Activated CD4-positive, alpha-beta T cell treated with anti-CD3 and anti-CD28 coated beads, Interleukin-2, Interleukin-6, amounts not matched to agents 100 ng/mL and 50 ng/mL, durations not matched to agents 16 hours and 8 hours (primary cell): Measurements from ENCODE around the gene SRD5A2.
A peak's percentile ranks its signal among the peaks of the same experiment; 100 is the strongest.
"Not testable (repeated sequence)": the region's sequence is repeated elsewhere in the genome, so short reads cannot be mapped to it uniquely, and the experiment has no call there.

Experiments
- DNase-seq: peaks from one replicate; pipeline ENCODE4 v3.0.0-alpha.2; 2020

Gene SRD5A2

GRCh38 chr2:31531101-31531500 lies 49.6 kb downstream of the SRD5A2 start:
- no peak for DNase-seq

- DNase-seq = no peak
These were observed 51.5 kb downstream of the SRD5A2 start for GRCh38 chr2:31529256-31529655.

- no peak for DNase-seq
These were observed 51.9 kb downstream of the SRD5A2 start for GRCh38 chr2:31528823-31529222.

GRCh38 chr2:31526946-31527732 lies 53.6 kb downstream of the SRD5A2 start:
- DNase-seq = no peak

GRCh38 chr2:31525876-31526275 lies 54.9 kb downstream of the SRD5A2 start:
- DNase-seq = no peak

GRCh38 chr2:31524592-31524991 lies 56.1 kb downstream of the SRD5A2 start:
- no peak for DNase-seq

GRCh38 chr2:31523871-31524492 lies 56.8 kb downstream of the SRD5A2 start:
- DNase-seq = peak; percentile 68

- DNase-seq = no peak
These were observed 58.0 kb downstream of the SRD5A2 start for GRCh38 chr2:31522786-31523185.

- DNase-seq = no peak
These were observed 63.1 kb downstream of the SRD5A2 start for GRCh38 chr2:31517442-31518203.

GRCh38 chr2:31515586-31515985 lies 65.2 kb downstream of the SRD5A2 start:
- DNase-seq = no peak

- no peak for DNase-seq
These were observed 67.2 kb downstream of the SRD5A2 start for GRCh38 chr2:31513553-31513952.

GRCh38 chr2:31511376-31511775 lies 69.4 kb downstream of the SRD5A2 start:
- no peak for DNase-seq

GRCh38 chr2:31505111-31505510 lies 75.6 kb downstream of the SRD5A2 start:
- no peak for DNase-seq

- DNase-seq = no peak
These were observed 76.4 kb downstream of the SRD5A2 start for GRCh38 chr2:31504311-31504710.

- DNase-seq = not testable (repeated sequence)
These were observed 84.3 kb downstream of the SRD5A2 start for GRCh38 chr2:31496451-31496874.

GRCh38 chr2:31489339-31489738 lies 91.4 kb downstream of the SRD5A2 start:
- DNase-seq = not testable (repeated sequence)

- no peak for DNase-seq
These were observed 97.5 kb downstream of the SRD5A2 start for GRCh38 chr2:31483246-31483645.

- no peak for DNase-seq
These were observed 104.1 kb downstream of the SRD5A2 start for GRCh38 chr2:31476511-31477180.

- no peak for DNase-seq
These were observed 105.0 kb downstream of the SRD5A2 start for GRCh38 chr2:31475692-31476091.

- DNase-seq = no peak
These were observed 106.4 kb downstream of the SRD5A2 start for GRCh38 chr2:31474296-31474695.
